Activated B cell treated with CpG ODN at 0.5 μM for 24 hours (primary cell): ENCODE results near the gene TMEM258. TPM values are rescaled to one million over a fixed set of nuclear protein-coding genes. Genes with fewer than 3 reads are reported as not detected.

Experiments used
- ATAC-seq: fragments of 200-7000 bp; cut with Tn5 transposase; one replicate; pipeline ENCODE4 v1.10.0; 2021; ENCODE audit warnings: low read depth, mild to moderate bottlenecking, moderate library complexity
- CTCF ChIA-PET: fragments of 350-600 bp; sonication (Branson Sonifier 250); formaldehyde crosslinking; loops from one replicate; lab custom pipeline; 2021; ENCODE audit warnings: antibody characterized with exemption; lab: Charles Lee
- POLR2A ChIA-PET: fragments of 350-600 bp; sonication (Branson Sonifier 250); formaldehyde crosslinking; loops from one replicate; lab custom pipeline; 2021; ENCODE audit warnings: antibody characterized with exemption; lab: Charles Lee
- DNase-seq: peaks from one replicate; pipeline ENCODE4 v3.0.0; 2022
- H3K27ac Mint-ChIP-seq: one replicate; pipeline ENCODE4 v1.8.0; 2020; ENCODE audit warnings: mixed read lengths
- H3K27me3 Mint-ChIP-seq: one replicate; pipeline ENCODE4 v1.8.0; 2021; ENCODE audit warnings: mixed read lengths
- H3K36me3 Mint-ChIP-seq: one replicate; pipeline ENCODE4 v1.8.0; 2021; ENCODE audit warnings: low read depth, mixed read lengths
- H3K4me1 Mint-ChIP-seq: one replicate; pipeline ENCODE4 v1.8.0; 2021; ENCODE audit warnings: mixed read lengths
- H3K4me3 Mint-ChIP-seq: one replicate; pipeline ENCODE4 v1.8.0; 2020; ENCODE audit warnings: mild to moderate bottlenecking, mixed read lengths
- H3K9me3 Mint-ChIP-seq: one replicate; pipeline ENCODE4 v1.8.0; 2020; ENCODE audit warnings: mixed read lengths
- intact Hi-C: fragments of 100-400 bp; cut with micrococcal nuclease; formaldehyde crosslinking; loops from one replicate; pipeline ENCODE4 v1.15.1; 2024
- total RNA-seq: library from RNA; stranded (reverse); gene quantifications from 2 replicates; pipeline ENCODE4 v1.2.3, GENCODE V29; 2022
- TF ChIP-seq, protein P1 (sequence below): fragments of 200-600 bp; IDR thresholded peaks from one replicate; pipeline ENCODE4 v1.8.0; 2022; ENCODE audit warnings: antibody characterized with exemption, mild to moderate bottlenecking

TMEM258 gene
- total RNA-seq, 1 donor from 2014 or later, result 87.4 TPM

DNA sequence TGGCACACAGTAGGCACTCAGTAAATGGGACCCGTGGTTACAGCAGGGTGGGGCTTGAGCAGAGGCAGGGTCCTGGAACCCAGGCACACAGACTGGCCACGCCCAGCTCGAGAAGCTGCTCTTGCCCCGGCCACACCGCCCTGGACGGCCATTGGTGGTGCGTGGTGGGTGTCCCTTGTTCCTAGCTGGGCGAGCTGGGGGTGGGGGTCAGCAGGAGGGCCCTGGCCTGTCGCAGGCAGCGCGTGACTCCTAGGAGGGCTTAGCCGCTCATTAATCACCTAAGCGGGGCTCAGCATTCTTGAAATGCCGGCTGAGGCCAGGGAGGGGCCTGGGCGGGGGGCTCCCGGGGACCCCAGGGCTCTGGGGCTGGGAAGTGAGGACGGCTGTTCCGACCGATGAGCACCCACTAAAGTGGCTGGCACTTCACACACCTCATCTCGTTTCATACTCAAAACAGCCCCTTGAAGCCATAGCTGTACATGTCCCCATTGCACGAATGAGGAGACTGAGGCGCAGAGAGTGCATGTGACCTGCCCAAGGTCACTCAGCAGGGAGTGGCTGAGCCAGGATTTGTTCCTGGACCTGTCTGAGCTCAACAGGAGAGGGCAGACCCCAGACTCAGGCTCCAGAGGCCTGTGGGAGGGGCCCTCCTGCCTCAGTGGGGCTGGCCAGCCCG lies 28.3 kb downstream of the TMEM258 start:
- no peak overlapping the region for H3K4me3 Mint-ChIP-seq
- no peaks in the 10 kb centered on the region for H3K9me3 Mint-ChIP-seq
- TF ChIP-seq, protein P1, sequence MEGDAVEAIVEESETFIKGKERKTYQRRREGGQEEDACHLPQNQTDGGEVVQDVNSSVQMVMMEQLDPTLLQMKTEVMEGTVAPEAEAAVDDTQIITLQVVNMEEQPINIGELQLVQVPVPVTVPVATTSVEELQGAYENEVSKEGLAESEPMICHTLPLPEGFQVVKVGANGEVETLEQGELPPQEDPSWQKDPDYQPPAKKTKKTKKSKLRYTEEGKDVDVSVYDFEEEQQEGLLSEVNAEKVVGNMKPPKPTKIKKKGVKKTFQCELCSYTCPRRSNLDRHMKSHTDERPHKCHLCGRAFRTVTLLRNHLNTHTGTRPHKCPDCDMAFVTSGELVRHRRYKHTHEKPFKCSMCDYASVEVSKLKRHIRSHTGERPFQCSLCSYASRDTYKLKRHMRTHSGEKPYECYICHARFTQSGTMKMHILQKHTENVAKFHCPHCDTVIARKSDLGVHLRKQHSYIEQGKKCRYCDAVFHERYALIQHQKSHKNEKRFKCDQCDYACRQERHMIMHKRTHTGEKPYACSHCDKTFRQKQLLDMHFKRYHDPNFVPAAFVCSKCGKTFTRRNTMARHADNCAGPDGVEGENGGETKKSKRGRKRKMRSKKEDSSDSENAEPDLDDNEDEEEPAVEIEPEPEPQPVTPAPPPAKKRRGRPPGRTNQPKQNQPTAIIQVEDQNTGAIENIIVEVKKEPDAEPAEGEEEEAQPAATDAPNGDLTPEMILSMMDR, result no peak
- H3K27me3 Mint-ChIP-seq, result peaks cover 7% of the 10 kb centered on the region
- no peak for ATAC-seq
- H3K36me3 Mint-ChIP-seq, result no peaks in the 10 kb centered on the region
- ChIA-PET POLR2A (no interaction called here), CTCF (no interaction called here)
- no peak overlapping the region for H3K27ac Mint-ChIP-seq
- no peaks in the 10 kb centered on the region for H3K4me1 Mint-ChIP-seq
- intact Hi-C loops, result no loop called here
- no peak for DNase-seq

DNA sequence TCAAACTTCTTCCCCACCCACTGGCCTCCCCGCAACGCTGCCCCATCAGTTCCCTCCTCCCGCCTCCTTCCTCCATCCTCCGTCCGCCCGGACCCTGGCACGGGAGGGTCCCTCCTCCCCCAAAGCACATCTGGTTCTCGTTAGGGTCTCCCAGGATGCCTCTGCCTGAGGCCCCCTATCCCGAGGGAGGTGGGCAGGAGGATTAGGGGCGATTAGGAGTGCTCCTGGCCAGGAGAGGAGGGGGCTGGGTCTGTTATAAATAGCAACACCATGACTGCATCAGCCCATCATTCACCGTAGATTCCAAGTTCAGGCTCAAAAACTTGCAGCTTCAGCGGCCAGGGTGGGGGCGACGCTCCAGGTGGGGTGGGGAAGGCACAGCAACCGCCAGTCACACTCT lies 29.6 kb downstream of the TMEM258 start:
- H3K4me1 Mint-ChIP-seq, result no peaks in the 10 kb centered on the region
- H3K36me3 Mint-ChIP-seq, result no peaks in the 10 kb centered on the region
- no peaks in the 10 kb centered on the region for H3K9me3 Mint-ChIP-seq
- no peak for ATAC-seq
- H3K27ac Mint-ChIP-seq, result no peak overlapping the region
- ChIA-PET POLR2A (no interaction called here), CTCF (no interaction called here)
- intact Hi-C loops, result no loop called here
- H3K27me3 Mint-ChIP-seq, result peaks cover 7% of the 10 kb centered on the region
- H3K4me3 Mint-ChIP-seq, result no peak overlapping the region
- no peak for DNase-seq
- TF ChIP-seq, protein P1, result no peak

DNA sequence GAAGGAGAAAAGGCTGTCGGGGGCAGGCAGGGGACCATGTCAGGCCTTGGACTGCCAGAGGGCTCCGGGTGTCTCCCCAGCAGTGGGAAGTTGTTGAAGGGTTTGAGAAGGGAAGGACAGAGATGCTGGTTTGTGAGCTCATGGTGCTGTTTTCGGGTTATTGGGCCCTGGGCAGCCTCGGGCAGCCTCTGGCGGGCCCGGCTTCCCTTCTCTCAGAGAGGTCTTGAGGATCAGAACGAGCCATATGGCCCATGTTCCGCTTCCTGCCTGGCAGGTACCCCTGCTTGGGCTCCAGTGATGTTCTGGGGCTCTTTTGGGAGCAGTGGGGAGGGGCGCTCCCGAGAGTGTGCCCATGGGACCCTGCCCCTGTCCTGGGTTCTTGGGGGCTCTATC lies 30.2 kb downstream of the TMEM258 start:
- ChIA-PET CTCF (no interaction called here), POLR2A (no interaction called here)
- Mint-ChIP-seq H3K27me3 (peaks cover 7% of the 10 kb centered on the region), H3K27ac (no peak overlapping the region), H3K4me1 (peaks cover under 1% of the 10 kb centered on the region), H3K9me3 (no peaks in the 10 kb centered on the region), H3K36me3 (no peaks in the 10 kb centered on the region), H3K4me3 (no peak overlapping the region)
- DNase-seq (no peak), ATAC-seq (no peak)
- intact Hi-C loops, result no loop called here
- TF ChIP-seq, protein P1, result no peak

DNA sequence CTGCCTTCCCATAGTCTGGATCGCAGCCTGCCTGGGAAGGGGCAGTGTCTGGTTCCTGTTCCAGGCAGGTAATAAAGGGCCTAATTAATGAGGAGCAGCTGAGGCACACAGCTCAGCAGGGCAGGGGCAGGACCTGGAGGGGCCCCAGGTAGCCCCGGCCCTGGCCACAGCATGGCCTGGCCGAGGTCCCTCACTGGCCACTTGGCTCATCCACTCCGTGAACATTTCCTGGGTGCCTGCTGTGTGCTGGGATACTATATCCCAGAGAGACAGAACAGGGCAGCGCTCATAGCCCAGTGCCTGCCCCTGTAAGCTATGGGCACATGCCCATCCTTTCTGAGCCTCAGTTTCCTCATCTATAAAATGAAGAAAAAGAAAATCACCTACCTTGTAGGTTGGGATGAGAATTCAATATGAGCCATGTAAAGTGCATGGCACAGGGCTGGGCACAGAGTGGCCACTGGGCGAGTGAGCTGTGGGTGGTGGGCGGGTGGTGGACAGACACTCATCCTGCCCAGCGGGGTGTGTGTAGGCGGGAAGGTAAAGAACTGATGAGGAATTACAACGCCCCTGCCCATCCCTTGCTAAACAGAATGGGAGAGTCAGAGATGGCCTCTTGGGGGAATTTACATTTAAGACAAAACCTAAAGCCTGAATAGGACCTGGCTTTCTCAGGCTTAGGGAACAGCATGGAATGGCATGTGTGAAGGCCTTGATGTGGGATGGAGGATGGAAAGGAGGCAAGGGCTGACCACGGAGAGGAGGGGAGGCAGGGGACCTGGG lies 30.8 kb downstream of the TMEM258 start:
- ATAC-seq (no peak), DNase-seq (no peak)
- no peak overlapping the region for H3K27ac Mint-ChIP-seq
- TF ChIP-seq, protein P1, result no peak
- POLR2A ChIA-PET, result no interaction called here
- H3K36me3 Mint-ChIP-seq, result no peaks in the 10 kb centered on the region
- no peak overlapping the region for H3K4me3 Mint-ChIP-seq
- H3K9me3 Mint-ChIP-seq, result no peaks in the 10 kb centered on the region
- peaks cover 5% of the 10 kb centered on the region for H3K4me1 Mint-ChIP-seq
- CTCF ChIA-PET, result no interaction called here
- intact Hi-C loops, result no loop called here
- peaks cover 7% of the 10 kb centered on the region for H3K27me3 Mint-ChIP-seq

DNA sequence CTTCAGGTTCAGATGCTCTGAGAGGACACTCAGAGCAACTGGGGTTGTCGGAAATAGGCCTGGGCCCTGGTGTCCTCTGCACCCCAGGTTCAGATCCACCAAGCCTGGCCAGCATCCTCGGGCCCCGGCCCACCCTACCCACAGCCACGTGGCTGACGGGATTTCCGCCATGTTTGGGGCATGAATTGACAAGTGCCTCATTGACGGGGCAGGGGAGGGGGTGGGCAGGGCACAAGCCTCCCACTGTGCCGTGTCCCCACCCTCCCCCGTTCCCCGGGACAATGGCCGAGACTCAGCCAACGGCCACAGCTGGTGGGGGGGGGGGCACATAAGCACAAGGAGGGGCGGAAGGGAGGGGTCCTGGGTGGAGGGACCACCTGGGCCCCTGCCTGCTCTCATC lies 31.5 kb downstream of the TMEM258 start:
- DNase-seq (no peak), ATAC-seq (no peak)
- Mint-ChIP-seq H3K4me1 (peaks cover 12% of the 10 kb centered on the region), H3K36me3 (no peaks in the 10 kb centered on the region), H3K27me3 (peaks cover 7% of the 10 kb centered on the region), H3K9me3 (no peaks in the 10 kb centered on the region), H3K27ac (no peak overlapping the region), H3K4me3 (no peak overlapping the region)
- ChIA-PET POLR2A (no interaction called here), CTCF (no interaction called here)
- TF ChIP-seq, protein P1, result no peak
- intact Hi-C loops, result no loop called here
